NCI-H524 (cell line): ENCODE measurements around the gene SETD3.

Experiments
- DNase-seq, 2 experiments: peaks; one replicate each; lab custom pipeline; 2025; lab: John Stamatoyannopoulos, UW

Gene SETD3

GRCh38 chr14:99516871-99517642 lies 36.4 kb upstream of the SETD3 start:
- no peak for DNase-seq

GRCh38 chr14:99516156-99516870 lies 35.7 kb upstream of the SETD3 start:
- DNase-seq = no peak

GRCh38 chr14:99515301-99516155 lies 34.9 kb upstream of the SETD3 start:
- no peak for DNase-seq

GRCh38 chr14:99514552-99515300 lies 34.1 kb upstream of the SETD3 start:
- no peak for DNase-seq

- DNase-seq = no peak
Measured at GRCh38 chr14:99513946-99514551, 33.4 kb upstream of the SETD3 start.

GRCh38 chr14:99513183-99513694 lies 32.6 kb upstream of the SETD3 start:
- DNase-seq = no peak

- DNase-seq = peak in 1 of 2 experiments; percentile 67
Measured at GRCh38 chr14:99512571-99513182, 32.0 kb upstream of the SETD3 start.

- DNase-seq = no peak
Measured at GRCh38 chr14:99512110-99512449, 31.4 kb upstream of the SETD3 start.

- no peak for DNase-seq
Measured at GRCh38 chr14:99511421-99512109, 30.9 kb upstream of the SETD3 start.

GRCh38 chr14:99510556-99511139 lies 30.0 kb upstream of the SETD3 start:
- DNase-seq = no peak

GRCh38 chr14:99509871-99510555 lies 29.4 kb upstream of the SETD3 start:
- peak; percentile 79 to 94 for DNase-seq

GRCh38 chr14:99508896-99509629 lies 28.4 kb upstream of the SETD3 start:
- no peak for DNase-seq

- DNase-seq = peak in 1 of 2 experiments; percentile 64
Measured at GRCh38 chr14:99507860-99508640, 27.4 kb upstream of the SETD3 start.

- DNase-seq = no peak
Measured at GRCh38 chr14:99506276-99506675, 25.6 kb upstream of the SETD3 start.

- no peak for DNase-seq
Measured at GRCh38 chr14:99505089-99505488, 24.4 kb upstream of the SETD3 start.

GRCh38 chr14:99503848-99504453 lies 23.3 kb upstream of the SETD3 start:
- DNase-seq = no peak

GRCh38 chr14:99502989-99503421 lies 22.3 kb upstream of the SETD3 start:
- no peak for DNase-seq
